HG02852 (cell line): Measurements from ENCODE around the gene TMA7B.

Experiments used
- ATAC-seq: cut with Tn5 transposase; IDR thresholded peaks from one replicate; pipeline ENCODE4 v1.9.1; 2021; ENCODE audit warnings: mild to moderate bottlenecking, moderate library complexity; ENCODE audit not compliant: unreplicated experiment

Gene TMA7B

GRCh38 chr22:39997939-39998726 lies 37.9 kb downstream of the TMA7B start:
- ATAC-seq, result no peak

GRCh38 chr22:39999144-39999757 lies 39.1 kb downstream of the TMA7B start:
- ATAC-seq, result no peak

GRCh38 chr22:40000171-40000570 lies 40.0 kb downstream of the TMA7B start:
- no peak for ATAC-seq

GRCh38 chr22:40001106-40001505 lies 40.9 kb downstream of the TMA7B start:
- ATAC-seq, result no peak

GRCh38 chr22:40001800-40002577 lies 41.8 kb downstream of the TMA7B start:
- ATAC-seq, result no peak

GRCh38 chr22:40002935-40003715 lies 42.9 kb downstream of the TMA7B start:
- no peak for ATAC-seq

GRCh38 chr22:40004836-40005235 lies 44.6 kb downstream of the TMA7B start:
- ATAC-seq, result no peak

GRCh38 chr22:40006641-40007040 lies 46.4 kb downstream of the TMA7B start:
- ATAC-seq, result no peak

GRCh38 chr22:40007853-40008710 lies 47.9 kb downstream of the TMA7B start:
- ATAC-seq, result no peak

- no peak for ATAC-seq
Observed at GRCh38 chr22:40008726-40009291, 48.6 kb downstream of the TMA7B start.

GRCh38 chr22:40009292-40009774 lies 49.1 kb downstream of the TMA7B start:
- no peak for ATAC-seq

- ATAC-seq, result no peak
Observed at GRCh38 chr22:40009951-40010671, 49.9 kb downstream of the TMA7B start.

- no peak for ATAC-seq
Observed at GRCh38 chr22:40010746-40011145, 50.5 kb downstream of the TMA7B start.
